Uterus (tissue), 2 donors: ENCODE data around the gene LRP4.

Source experiments
- POLR2A ChIP-seq, 2 donors: fragments of 450-650 bp; IDR thresholded peaks; one replicate each; pipeline ENCODE4 v1.6.1; 2016; ENCODE audit warnings: antibody characterized with exemption in 2 of 2, mild to moderate bottlenecking in 1 of 2, moderate library complexity in 1 of 2
- TF ChIP-seq, protein P1 (sequence below), 4 experiments: fragments of 200-600 bp in 2 of 4; fragments of 450-650 bp in 2 of 4; sonication (generic) in 2 of 4; IDR thresholded peaks; one replicate each; pipeline ENCODE4 v1.5.1; 2016 to 2019; ENCODE audit warnings: antibody characterized with exemption in 4 of 4, mild to moderate bottlenecking in 2 of 4, moderate library complexity in 1 of 4

DNA sequence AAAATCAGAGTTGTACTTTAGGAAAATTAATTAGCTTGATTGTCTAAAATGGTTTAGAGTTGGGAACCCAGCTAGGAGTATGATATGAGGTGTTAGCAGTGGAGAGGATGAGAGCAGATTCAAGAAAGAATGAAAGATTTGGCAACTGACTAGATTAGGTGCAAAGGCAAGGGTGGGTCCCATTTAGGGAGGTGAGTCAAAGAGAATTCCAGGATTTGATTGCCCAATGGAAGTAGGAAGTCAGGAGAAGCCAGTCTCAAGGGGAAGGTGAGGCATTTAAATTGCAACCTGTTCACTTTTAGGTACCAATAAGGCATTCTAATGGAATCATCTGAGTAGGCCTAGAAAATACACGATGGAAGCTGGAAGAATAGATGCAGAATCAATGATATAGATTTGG is 68.7 kb downstream of the LRP4 start:
- TF ChIP-seq, protein P1, sequence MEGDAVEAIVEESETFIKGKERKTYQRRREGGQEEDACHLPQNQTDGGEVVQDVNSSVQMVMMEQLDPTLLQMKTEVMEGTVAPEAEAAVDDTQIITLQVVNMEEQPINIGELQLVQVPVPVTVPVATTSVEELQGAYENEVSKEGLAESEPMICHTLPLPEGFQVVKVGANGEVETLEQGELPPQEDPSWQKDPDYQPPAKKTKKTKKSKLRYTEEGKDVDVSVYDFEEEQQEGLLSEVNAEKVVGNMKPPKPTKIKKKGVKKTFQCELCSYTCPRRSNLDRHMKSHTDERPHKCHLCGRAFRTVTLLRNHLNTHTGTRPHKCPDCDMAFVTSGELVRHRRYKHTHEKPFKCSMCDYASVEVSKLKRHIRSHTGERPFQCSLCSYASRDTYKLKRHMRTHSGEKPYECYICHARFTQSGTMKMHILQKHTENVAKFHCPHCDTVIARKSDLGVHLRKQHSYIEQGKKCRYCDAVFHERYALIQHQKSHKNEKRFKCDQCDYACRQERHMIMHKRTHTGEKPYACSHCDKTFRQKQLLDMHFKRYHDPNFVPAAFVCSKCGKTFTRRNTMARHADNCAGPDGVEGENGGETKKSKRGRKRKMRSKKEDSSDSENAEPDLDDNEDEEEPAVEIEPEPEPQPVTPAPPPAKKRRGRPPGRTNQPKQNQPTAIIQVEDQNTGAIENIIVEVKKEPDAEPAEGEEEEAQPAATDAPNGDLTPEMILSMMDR (IDR thresholded peaks at IDR 0.05), result no peak
- TF ChIP-seq POLR2A (IDR thresholded peaks at IDR 0.05), result no peak
